ENCODE measurements around the gene DHRS2.
"Not testable (repeated sequence)": the region's sequence is repeated elsewhere in the genome, so short reads cannot be mapped to it uniquely, and the experiment has no call there.

DHRS2 gene

GRCh38 chr14:23648764-23649460 is 12.7 kb downstream of the DHRS2 start:
- DNase-seq (ENCODE audit: low spot score), result no peak

GRCh38 chr14:23650506-23650905 is 14.3 kb downstream of the DHRS2 start:
- no peak for DNase-seq (ENCODE audit: low spot score)

GRCh38 chr14:23653051-23653450 is 16.9 kb downstream of the DHRS2 start:
- DNase-seq (ENCODE audit: low spot score), result no peak

- no peak for DNase-seq (ENCODE audit: low spot score)
These were observed 18.1 kb downstream of the DHRS2 start for GRCh38 chr14:23654231-23654630.

GRCh38 chr14:23657959-23658470 is 21.9 kb downstream of the DHRS2 start:
- DNase-seq (ENCODE audit: low spot score), result no peak

- DNase-seq (ENCODE audit: low spot score), result no peak
These were observed 24.4 kb downstream of the DHRS2 start for GRCh38 chr14:23660290-23661226.

- DNase-seq (ENCODE audit: low spot score), result no peak
These were observed 25.4 kb downstream of the DHRS2 start for GRCh38 chr14:23661542-23661941.

- DNase-seq (ENCODE audit: low spot score), result no peak
These were observed 27.0 kb downstream of the DHRS2 start for GRCh38 chr14:23663127-23663526.

GRCh38 chr14:23663711-23664110 is 27.5 kb downstream of the DHRS2 start:
- no peak for DNase-seq (ENCODE audit: low spot score)

- DNase-seq (ENCODE audit: low spot score), result no peak
These were observed 28.2 kb downstream of the DHRS2 start for GRCh38 chr14:23664207-23664885.

GRCh38 chr14:23665302-23666016 is 29.3 kb downstream of the DHRS2 start:
- DNase-seq (ENCODE audit: low spot score), result no peak

GRCh38 chr14:23667134-23667533 is 31.0 kb downstream of the DHRS2 start:
- no peak for DNase-seq (ENCODE audit: low spot score)

- DNase-seq (ENCODE audit: low spot score), result no peak
These were observed 33.3 kb downstream of the DHRS2 start for GRCh38 chr14:23669441-23669840.

GRCh38 chr14:23670481-23670880 is 34.3 kb downstream of the DHRS2 start:
- no peak for DNase-seq (ENCODE audit: low spot score)

- DNase-seq (ENCODE audit: low spot score), result no peak
These were observed 36.0 kb downstream of the DHRS2 start for GRCh38 chr14:23672200-23672599.

- no peak for DNase-seq (ENCODE audit: low spot score)
These were observed 39.2 kb downstream of the DHRS2 start for GRCh38 chr14:23675337-23675736.

- DNase-seq (ENCODE audit: low spot score), result no peak
These were observed 39.7 kb downstream of the DHRS2 start for GRCh38 chr14:23675906-23676305.

GRCh38 chr14:23681337-23681736 is 45.2 kb downstream of the DHRS2 start:
- no peak for DNase-seq (ENCODE audit: low spot score)

- not testable (repeated sequence) for DNase-seq (ENCODE audit: low spot score)
These were observed 53.7 kb downstream of the DHRS2 start for GRCh38 chr14:23689709-23690514.

- DNase-seq (ENCODE audit: low spot score), result no peak
These were observed 56.3 kb downstream of the DHRS2 start for GRCh38 chr14:23692416-23692815.

- no peak for DNase-seq (ENCODE audit: low spot score)
These were observed 57.1 kb downstream of the DHRS2 start for GRCh38 chr14:23693252-23693775.
